ENCODE results near the gene FOXF1.

The FOXF1 gene

GRCh38 chr16:86492961-86493629 is 17.2 kb upstream of the FOXF1 start:
- DNase-seq (ENCODE audit: low read depth, low spot score): no peak

GRCh38 chr16:86494039-86494564 is 16.2 kb upstream of the FOXF1 start:
- no peak for DNase-seq (ENCODE audit: low read depth, low spot score)

GRCh38 chr16:86494565-86495356 is 15.6 kb upstream of the FOXF1 start:
- DNase-seq (ENCODE audit: low read depth, low spot score): no peak

- no peak for DNase-seq (ENCODE audit: low read depth, low spot score)
Observed at GRCh38 chr16:86495357-86495701, 15.0 kb upstream of the FOXF1 start.

- DNase-seq (ENCODE audit: low read depth, low spot score): no peak
Observed at GRCh38 chr16:86495756-86496261, 14.5 kb upstream of the FOXF1 start.

GRCh38 chr16:86496262-86496928 is 13.9 kb upstream of the FOXF1 start:
- DNase-seq (ENCODE audit: low read depth, low spot score): no peak

GRCh38 chr16:86496929-86497461 is 13.3 kb upstream of the FOXF1 start:
- DNase-seq (ENCODE audit: low read depth, low spot score): no peak

- no peak for DNase-seq (ENCODE audit: low read depth, low spot score)
Observed at GRCh38 chr16:86497551-86498021, 12.7 kb upstream of the FOXF1 start.

- DNase-seq (ENCODE audit: low read depth, low spot score): no peak
Observed at GRCh38 chr16:86498155-86498670, 12.1 kb upstream of the FOXF1 start.

DNA sequence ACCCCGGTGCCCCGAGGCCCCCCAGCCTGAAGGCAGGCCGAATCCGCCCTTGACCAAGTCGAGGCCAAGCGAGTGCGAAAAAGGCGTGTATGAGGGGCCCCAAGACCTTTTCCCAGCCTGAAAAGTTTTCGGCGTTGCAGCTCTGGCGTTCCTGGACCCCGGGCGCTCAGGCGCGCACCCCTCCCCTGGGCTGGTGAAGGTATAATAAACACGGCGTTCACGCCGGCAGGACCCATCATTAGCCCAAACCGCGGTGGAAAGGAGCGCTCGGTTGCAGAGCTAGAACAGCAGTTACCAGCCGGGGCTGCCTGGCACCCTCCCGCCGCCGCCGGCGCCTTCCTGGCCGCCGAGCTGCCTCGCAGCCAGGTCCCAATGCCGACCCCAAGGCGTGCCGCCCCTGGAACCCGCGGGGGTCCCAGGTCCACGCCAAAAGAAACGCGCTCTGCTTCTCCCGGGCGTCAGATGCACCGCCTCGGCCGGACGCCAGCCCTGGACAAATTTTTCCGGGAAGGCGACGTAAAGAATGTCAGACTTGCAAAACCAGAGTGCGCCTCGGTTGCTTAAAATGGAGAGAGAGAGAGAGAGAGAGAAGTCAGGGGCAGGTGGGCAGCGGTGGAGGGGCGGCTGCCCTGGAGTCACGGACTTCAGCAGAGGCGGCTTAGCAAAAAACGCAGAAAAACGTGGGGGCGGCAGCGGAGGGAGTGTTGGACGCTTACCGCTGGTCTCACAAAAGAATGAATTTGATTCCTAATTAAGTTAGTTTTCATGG is 11.5 kb upstream of the FOXF1 start:
- no peak for DNase-seq (ENCODE audit: low read depth, low spot score)

- no peak for DNase-seq (ENCODE audit: low read depth, low spot score)
Observed at GRCh38 chr16:86499440-86499786, 10.9 kb upstream of the FOXF1 start.

DNA sequence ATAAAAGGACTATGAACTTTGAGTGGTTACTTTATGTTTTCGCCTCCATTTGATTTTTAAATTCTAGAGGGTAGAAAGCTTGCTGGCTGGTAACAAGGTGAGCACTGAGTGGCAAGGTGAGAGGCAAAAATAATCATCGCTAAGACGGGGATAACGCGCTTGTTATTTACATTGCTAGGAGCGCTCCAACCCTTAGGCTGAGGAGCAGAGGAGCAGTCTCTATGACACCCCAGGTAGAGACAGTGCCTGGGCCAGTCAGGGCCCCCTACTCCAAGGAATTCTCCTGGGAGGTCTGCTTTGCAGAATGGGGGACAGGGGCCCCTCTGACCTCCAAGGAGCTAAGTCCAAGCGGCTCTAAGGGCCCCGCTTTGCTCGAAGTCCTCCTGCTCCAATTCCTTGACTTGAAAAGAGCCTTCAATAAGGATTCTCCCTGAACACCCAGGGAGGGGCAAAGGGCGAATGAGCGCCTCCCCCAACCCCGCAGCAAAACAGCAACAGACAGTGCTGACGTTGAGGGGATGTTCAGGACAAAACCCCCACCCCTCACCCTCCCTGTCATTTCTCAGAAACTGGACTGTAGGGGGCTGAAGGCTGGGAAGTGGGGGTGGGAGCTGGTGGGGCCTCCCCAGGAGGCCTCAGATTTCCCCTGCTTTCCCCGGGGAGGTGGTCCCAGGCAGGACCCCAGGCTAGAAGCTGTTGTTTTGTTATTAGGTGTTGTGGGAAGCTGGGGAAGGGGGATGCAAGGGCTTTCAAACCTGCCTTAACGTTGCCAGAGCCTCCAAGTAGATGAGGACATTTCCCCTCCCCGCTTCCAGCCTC is 10.2 kb upstream of the FOXF1 start:
- DNase-seq (ENCODE audit: low read depth, low spot score): no peak

GRCh38 chr16:86500708-86501510 is 9.4 kb upstream of the FOXF1 start:
- no peak for DNase-seq (ENCODE audit: low read depth, low spot score)

DNA sequence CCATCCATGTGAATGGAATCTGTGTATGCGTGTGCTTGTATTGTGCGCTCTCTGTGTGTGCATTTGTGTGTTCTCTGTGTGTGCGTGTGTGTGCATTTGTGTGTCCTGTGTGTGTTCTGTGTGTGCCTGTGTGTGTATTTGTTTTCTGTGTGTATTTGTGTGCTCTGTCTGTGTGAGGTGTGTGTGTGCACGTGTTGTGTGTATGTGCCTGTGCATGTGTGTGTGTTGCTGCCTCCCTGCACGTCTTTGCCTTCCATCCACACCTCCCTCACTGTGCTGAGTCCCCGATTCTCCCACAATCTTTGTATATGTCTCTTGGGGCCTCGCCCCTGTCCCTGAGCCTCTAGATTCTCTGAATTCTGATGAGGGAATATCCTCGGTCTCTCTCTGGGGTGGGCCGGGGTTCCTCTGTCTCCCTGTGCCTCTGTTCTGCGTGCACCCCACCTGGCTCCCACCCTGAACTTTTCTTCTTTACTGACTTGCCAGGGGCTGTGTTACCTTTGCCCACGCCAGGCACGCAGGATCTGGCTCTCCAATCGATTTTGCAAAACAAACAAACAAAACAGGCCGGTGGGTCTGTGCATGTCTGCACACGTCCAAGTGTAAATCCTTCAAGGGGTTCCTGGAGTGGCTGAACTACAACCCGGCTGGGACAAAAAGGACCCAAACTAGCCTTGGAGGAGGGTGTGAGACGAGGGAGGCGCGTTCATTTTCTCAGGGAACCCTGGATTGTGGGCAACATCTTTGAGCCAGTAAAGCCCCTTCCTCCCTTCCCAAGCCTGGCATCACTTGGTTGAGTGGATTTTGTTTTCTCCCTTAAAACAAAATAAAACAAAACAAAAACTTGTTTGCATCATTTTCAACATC is 8.1 kb upstream of the FOXF1 start:
- no peak for DNase-seq (ENCODE audit: low read depth, low spot score)

- no peak for DNase-seq (ENCODE audit: low read depth, low spot score)
Observed at GRCh38 chr16:86502856-86503748, 7.2 kb upstream of the FOXF1 start.

- DNase-seq (ENCODE audit: low read depth, low spot score): no peak
Observed at GRCh38 chr16:86503830-86504229, 6.5 kb upstream of the FOXF1 start.
